Measurements from ENCODE around the gene CASP6. TPM values are rescaled to one million over a fixed set of nuclear protein-coding genes. Genes with fewer than 3 reads are reported as not detected.

CASP6 gene
- total and polyA plus RNA-seq, 2 of the 8 experiments (the other 6 are each of a cell fraction or from before 2014, with no cell fraction given), result 29.5 to 35.1 TPM

GRCh38 chr4:109658871-109659410, 44.3 kb downstream of the CASP6 start:
- Histone ChIP-seq H3K56ac (replicated peaks; ENCODE audit: insufficient read length, low read depth, low read length) (no peak overlapping the region), H3K14ac (ENCODE audit: insufficient read length) (no peak overlapping the region), H4K5ac (ENCODE audit: insufficient read length, low read depth, low read length) (no peak overlapping the region), H2BK12ac (ENCODE audit: low read depth, low read length) (no peak overlapping the region), H3K79me1 (ENCODE audit: low read depth, low read length) (no peaks in the 10 kb centered on the region; the same call in 1 of the 2 replicates), H3K36me3 (ENCODE audit: control insufficient read depth in 2 of 4, insufficient read depth in 4 of 4, low read length in 3 of 4) (no peaks in the 10 kb centered on the region), H4K91ac (replicated peaks; ENCODE audit: insufficient read length, low read length) (no peak overlapping the region), H3K4me1 (replicated peaks in 1 of 4; ENCODE audit: control insufficient read depth in 3 of 4, insufficient read depth in 4 of 4, low read length in 3 of 4) (peaks cover 1 to 10% (median 3%) of the 10 kb centered on the region in 4 experiments; a peak in 5 of 7 replicates), H3K4me2 (ENCODE audit: insufficient read depth in 1 of 2, low read depth in 2 of 2, low read length in 2 of 2) (0 out of 4 replicates have a peak overlapping the region, but pooled peaks of 1 of the 2 experiments have one; percentile 4), H2BK15ac (ENCODE audit: low read length) (no peak overlapping the region), H2AFZ (ENCODE audit: low read length) (no peak overlapping the region), H3K9me3 (ENCODE audit: insufficient read depth in 2 of 2, low read depth in 1 of 2, low read length in 1 of 2) (no peaks in the 10 kb centered on the region), H2BK5ac (ENCODE audit: low read depth, low read length) (no peak overlapping the region), H3K79me2 (ENCODE audit: control insufficient read depth in 1 of 2, insufficient read depth in 2 of 2, low read length in 2 of 2) (no peaks in the 10 kb centered on the region), H3K23me2 (ENCODE audit: low read depth, low read length) (no peaks in the 10 kb centered on the region), H2AK5ac (ENCODE audit: low read depth, low read length) (no peak overlapping the region), H2BK20ac (ENCODE audit: low read length) (no peak overlapping the region), H3K18ac (ENCODE audit: extremely low read depth, low read length) (no peak overlapping the region), H4K8ac (ENCODE audit: extremely low read depth, insufficient read depth, low read length) (no peak overlapping the region), H4K20me1 (replicated peaks in 1 of 2; ENCODE audit: control insufficient read depth in 1 of 2, insufficient read depth in 2 of 2, low read length in 2 of 2) (no peaks in the 10 kb centered on the region), H3K27ac (ENCODE audit: low read depth, low read length) (no peak overlapping the region), H3K4me3 (ENCODE audit: extremely low read depth in 1 of 4, insufficient read depth in 2 of 4, low read depth in 3 of 4, low read length in 4 of 4) (no peak overlapping the region), H3K27me3 (replicated peaks in 1 of 4; ENCODE audit: control insufficient read depth in 3 of 4, extremely low read depth in 1 of 4, insufficient read depth in 3 of 4, low read length in 3 of 4) (no peaks in the 10 kb centered on the region), H3K9ac (replicated peaks in 1 of 4; ENCODE audit: extremely low read depth in 1 of 4, low read depth in 3 of 4, low read length in 3 of 4) (no peak overlapping the region), H3K23ac (ENCODE audit: insufficient read length) (no peak overlapping the region), H3K4ac (replicated peaks; ENCODE audit: insufficient read length, low read depth, low read length) (no peak overlapping the region), H2BK120ac (replicated peaks; ENCODE audit: low read depth, low read length) (no peak overlapping the region)
- POLR2A ChIA-PET (ENCODE audit: partially characterized antibody), result no interaction called here
- CTCF ChIA-PET (ENCODE audit: partially characterized antibody), result interaction anchor here (0.7 to 1.7 kb wide), 12 partner anchors 11 to 226 kb away, joined by 3 to 8 read pairs (median 3); partner anchors contain the start of gene SEC24B
- WGBS, 2 experiments (ENCODE audit: extremely low coverage in 1 of 2, insufficient coverage in 1 of 2, insufficient read length in 1 of 2, insufficient replicate concordance in 2 of 2, low coverage in 1 of 2, low lambda C conversion rate in 2 of 2, missing lambda C conversion rate in 1 of 2), result 85% methylated on average over 6 of the region's 6 CpGs; no CpG with 5 or more reads in 1 of the 2 experiments
- no peak for FAIRE-seq
- TF ChIP-seq JUND (IDR thresholded peaks at IDR 0.05; ENCODE audit: low read length) (no peak), JUN (IDR thresholded peaks at IDR 0.05; ENCODE audit: low read depth, low read length) (no peak), RAD21 (IDR thresholded peaks at IDR 0.05 in 1 of 2, conservative IDR thresholded peaks at IDR 0.05 in 1 of 2; ENCODE audit: low read depth in 2 of 2, low read length in 2 of 2) (peak; percentile 27 to 38), BCL11A (IDR thresholded peaks at IDR 0.05; ENCODE audit: low read depth in 2 of 2, low read length in 2 of 2) (no peak), TAF7 (optimal IDR thresholded peaks at IDR 0.05; ENCODE audit: borderline replicate concordance, low read depth, low read length) (no peak), GTF2F1 (IDR thresholded peaks at IDR 0.05; ENCODE audit: borderline replicate concordance, low read depth, low read length) (no peak)
- TF ChIP-seq, protein P1, sequence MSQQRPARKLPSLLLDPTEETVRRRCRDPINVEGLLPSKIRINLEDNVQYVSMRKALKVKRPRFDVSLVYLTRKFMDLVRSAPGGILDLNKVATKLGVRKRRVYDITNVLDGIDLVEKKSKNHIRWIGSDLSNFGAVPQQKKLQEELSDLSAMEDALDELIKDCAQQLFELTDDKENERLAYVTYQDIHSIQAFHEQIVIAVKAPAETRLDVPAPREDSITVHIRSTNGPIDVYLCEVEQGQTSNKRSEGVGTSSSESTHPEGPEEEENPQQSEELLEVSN (IDR thresholded peaks at IDR 0.05), result no peak
- DNase-seq (ENCODE audit: low read depth in 1 of 2, low spot score in 2 of 2), result no peak
